Caco-2 (cell line): ENCODE measurements around the gene OSTM1. TPM values are rescaled to one million over a fixed set of nuclear protein-coding genes. Genes with fewer than 3 reads are reported as not detected.

Experiments used
- BruUV-seq: library from RNA; stranded (reverse); fragments of 400-500 nt; replicated peaks from 2 replicates; lab custom pipeline; 2021; lab: Mats Ljungman, UMichigan
- CTCF ChIA-PET: fragments of 300-600 bp; sonication (Branson Sonifier 250); formaldehyde crosslinking; loops from one replicate; lab custom pipeline; 2022; ENCODE audit warnings: antibody characterized with exemption; lab: Charles Lee
- POLR2A ChIA-PET: fragments of 300-600 bp; sonication (Branson Sonifier 250); formaldehyde crosslinking; loops from one replicate; lab custom pipeline; 2022; ENCODE audit warnings: antibody characterized with exemption; lab: Charles Lee
- DNase-seq, 2 experiments: peaks; one replicate each; pipeline versions ENCODE4 v3.0.0 to v3.0.0-alpha.2; 2020 to 2022
- H3K27me3 ChIP-seq: replicated peaks from 2 replicates; pipeline ENCODE4 v1.6.0; 2011; ENCODE audit warnings: low read length; ENCODE audit not compliant: control insufficient read depth, insufficient read depth
- H3K36me3 ChIP-seq: 2 replicates; pipeline ENCODE4 v1.5.1; 2011; ENCODE audit warnings: low read length; ENCODE audit not compliant: control insufficient read depth, insufficient read depth
- H3K4me1 ChIP-seq: fragments of 250-450 bp; sonication (Bioruptor Pico); 2 replicates; pipeline ENCODE4 v1.5.1; 2020; ENCODE audit warnings: mild to moderate bottlenecking
- H3K4me3 ChIP-seq: 2 replicates; pipeline ENCODE4 v1.5.1; 2011; ENCODE audit warnings: low read depth, mild to moderate bottlenecking, control low read depth, low read length
- H3K9me3 ChIP-seq: fragments of 250-450 bp; sonication (Bioruptor Pico); 2 replicates; pipeline ENCODE4 v1.5.1; 2020; ENCODE audit warnings: mild to moderate bottlenecking, moderate library complexity
- H3K27ac Mint-ChIP-seq: one replicate; pipeline ENCODE4 v1.8.0; 2022; ENCODE audit warnings: mixed read lengths; ENCODE audit not compliant: unreplicated experiment
- H3K27me3 Mint-ChIP-seq: one replicate; pipeline ENCODE4 v1.8.0; 2022; ENCODE audit warnings: mixed read lengths; ENCODE audit not compliant: insufficient read depth, unreplicated experiment
- H3K36me3 Mint-ChIP-seq: one replicate; pipeline ENCODE4 v1.8.0; 2022; ENCODE audit warnings: mild to moderate bottlenecking, mixed read lengths; ENCODE audit not compliant: insufficient read depth, unreplicated experiment
- H3K4me1 Mint-ChIP-seq: one replicate; pipeline ENCODE4 v1.8.0; 2022; ENCODE audit warnings: low read depth, mixed read lengths; ENCODE audit not compliant: unreplicated experiment
- H3K4me3 Mint-ChIP-seq: one replicate; pipeline ENCODE4 v1.8.0; 2022; ENCODE audit warnings: mild to moderate bottlenecking, moderate library complexity, mixed read lengths; ENCODE audit not compliant: unreplicated experiment
- H3K9me3 Mint-ChIP-seq: one replicate; pipeline ENCODE4 v1.8.0; 2022; ENCODE audit warnings: mixed read lengths; ENCODE audit not compliant: unreplicated experiment
- CTCF ChIP-seq, 2 experiments: fragments of 200-600 bp in 1 of 2; IDR thresholded peaks; 1 replicate in 1 of 2; 2 replicates in 1 of 2; pipeline versions ENCODE4 v1.5.1 to v1.8.0; 2011 to 2022; ENCODE audit warnings: antibody characterized with exemption in 1 of 2, control low read depth in 1 of 2, inconsistent platforms in 1 of 2, low read depth in 1 of 2, low read length in 1 of 2, mild to moderate bottlenecking in 1 of 2, moderate library complexity in 1 of 2; ENCODE audit not compliant: insufficient read depth in 1 of 2, severe bottlenecking in 1 of 2, unreplicated experiment in 1 of 2
- intact Hi-C: fragments of 100-400 bp; cut with micrococcal nuclease; formaldehyde crosslinking; loops from one replicate; pipeline ENCODE4 v1.10.0; 2022; ENCODE audit not compliant: unreplicated experiment
- total RNA-seq: library from RNA; stranded (reverse); gene quantifications from 2 replicates; pipeline ENCODE4 v1.2.3, GENCODE V29; 2022

Gene OSTM1
- total RNA-seq, 1 experiment from 2014 or later, result 20.1 TPM

DNA sequence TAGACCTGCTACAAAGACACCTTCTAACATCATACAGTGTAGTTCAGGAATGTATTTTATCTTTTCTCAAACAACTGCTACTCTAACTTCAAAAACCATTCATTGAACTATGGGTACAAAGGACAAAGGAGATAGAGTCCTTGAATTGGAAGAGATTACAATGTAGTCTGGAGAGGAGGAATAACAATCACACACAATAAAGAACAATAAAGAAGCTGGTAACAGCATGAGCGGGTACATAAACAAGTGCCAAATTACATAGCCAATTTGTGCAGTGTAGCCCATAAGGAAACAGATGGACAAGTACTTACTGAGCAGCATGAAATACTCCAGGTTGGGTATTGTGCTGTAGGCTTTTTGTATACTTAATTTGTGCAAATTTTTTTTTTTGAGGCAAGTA is 44.3 kb downstream of the OSTM1 start:
- CTCF ChIA-PET, result no interaction called here
- no peaks in the 10 kb centered on the region for H3K9me3 Mint-ChIP-seq
- BruUV-seq, result no TSS peak
- H3K36me3 Mint-ChIP-seq, result peaks cover 5% of the 10 kb centered on the region
- Histone ChIP-seq H3K9me3 (no peaks in the 10 kb centered on the region), H3K4me1 (peaks cover 22% of the 10 kb centered on the region), H3K36me3 (no peaks in the 10 kb centered on the region), H3K4me3 (no peak overlapping the region), H3K27me3 (no peaks in the 10 kb centered on the region)
- H3K27ac Mint-ChIP-seq, result peak overlapping the region; percentile 19
- no peak for TF ChIP-seq CTCF (IDR thresholded peaks at IDR 0.05; ENCODE audit: insufficient read depth in 1 of 2, low read depth in 1 of 2, low read length in 1 of 2, severe bottlenecking in 1 of 2, unreplicated experiment in 1 of 2)
- no peaks in the 10 kb centered on the region for H3K27me3 Mint-ChIP-seq
- DNase-seq, result peak in 1 of 2 experiments; percentile 6
- POLR2A ChIA-PET, result no interaction called here
- peaks cover 27% of the 10 kb centered on the region for H3K4me1 Mint-ChIP-seq
- no peak overlapping the region for H3K4me3 Mint-ChIP-seq
- intact Hi-C loops, result loop anchor here (1.0 to 5.0 kb wide), 2 partner anchors 28 to 48 kb away; no protein-coding TSS in a partner anchor

DNA sequence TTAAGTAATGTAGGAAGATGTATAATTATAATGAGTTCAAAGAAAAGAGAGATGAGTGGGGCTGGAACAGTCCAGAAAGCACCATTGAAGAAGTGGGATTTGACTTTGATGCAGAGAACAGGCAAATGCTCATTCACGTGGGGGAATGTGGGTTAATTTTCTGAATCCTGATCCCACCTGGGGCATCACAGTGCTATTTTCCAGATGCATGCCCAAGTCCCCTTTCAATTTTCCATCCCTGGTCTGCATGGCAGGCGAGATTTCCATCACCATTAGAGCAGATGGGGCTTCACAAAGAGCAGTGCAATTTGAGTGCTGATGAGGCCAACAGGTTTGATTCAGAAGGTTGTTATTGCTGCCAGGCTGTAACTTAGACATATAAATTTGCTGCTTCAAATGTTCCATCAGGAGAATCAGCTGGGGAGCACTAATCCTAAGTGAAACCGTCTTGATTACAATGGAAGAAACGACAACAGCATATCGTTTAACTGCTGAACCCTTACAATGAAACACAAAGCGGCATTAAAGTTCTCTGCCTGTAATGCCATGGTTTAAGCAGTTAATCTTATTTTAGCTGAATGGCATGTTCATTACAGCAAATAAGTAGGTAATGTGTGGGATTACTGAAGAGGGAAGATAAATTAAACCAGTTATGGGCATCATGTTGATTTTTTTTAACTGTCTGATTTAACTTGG is 45.2 kb downstream of the OSTM1 start:
- H3K4me1 Mint-ChIP-seq, result peaks cover 27% of the 10 kb centered on the region
- ChIA-PET CTCF (no interaction called here), POLR2A (no interaction called here)
- no peak for DNase-seq
- no peak for TF ChIP-seq CTCF (IDR thresholded peaks at IDR 0.05; ENCODE audit: insufficient read depth in 1 of 2, low read depth in 1 of 2, low read length in 1 of 2, severe bottlenecking in 1 of 2, unreplicated experiment in 1 of 2)
- peaks cover 5% of the 10 kb centered on the region for H3K36me3 Mint-ChIP-seq
- no peaks in the 10 kb centered on the region for H3K9me3 Mint-ChIP-seq
- Histone ChIP-seq H3K4me3 (no peak overlapping the region), H3K4me1 (peaks cover 22% of the 10 kb centered on the region), H3K36me3 (no peaks in the 10 kb centered on the region), H3K9me3 (no peaks in the 10 kb centered on the region), H3K27me3 (no peaks in the 10 kb centered on the region)
- no TSS peak for BruUV-seq
- H3K27ac Mint-ChIP-seq, result peak overlapping the region; percentile 19
- H3K4me3 Mint-ChIP-seq, result no peak overlapping the region
- intact Hi-C loops, result no loop called here
- H3K27me3 Mint-ChIP-seq, result no peaks in the 10 kb centered on the region

DNA sequence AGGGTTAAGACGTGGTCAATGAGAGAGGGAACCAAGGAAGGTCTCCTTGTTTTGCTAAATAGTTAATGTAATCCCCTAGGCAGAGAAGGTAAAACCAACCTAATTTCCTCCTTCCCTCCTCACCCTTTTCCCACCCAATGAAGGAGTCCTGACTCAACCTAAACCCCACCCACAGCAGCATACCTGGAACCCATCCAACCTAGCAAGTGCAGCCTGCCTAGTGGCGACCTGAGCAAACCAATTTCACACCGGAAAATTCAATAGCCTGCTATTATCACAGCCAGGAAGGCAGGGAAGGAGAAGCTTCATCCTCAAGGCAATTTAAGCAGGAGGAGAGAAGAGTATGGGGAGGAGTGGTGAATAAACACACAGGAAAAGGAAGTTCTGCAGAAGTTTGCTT is 46.9 kb downstream of the OSTM1 start:
- peaks cover 27% of the 10 kb centered on the region for H3K4me1 Mint-ChIP-seq
- no peaks in the 10 kb centered on the region for H3K9me3 Mint-ChIP-seq
- no peak for DNase-seq
- intact Hi-C loops, result no loop called here
- Histone ChIP-seq H3K27me3 (no peaks in the 10 kb centered on the region), H3K36me3 (no peaks in the 10 kb centered on the region), H3K4me1 (peaks cover 22% of the 10 kb centered on the region), H3K4me3 (no peak overlapping the region), H3K9me3 (no peaks in the 10 kb centered on the region)
- no peak overlapping the region for H3K4me3 Mint-ChIP-seq
- ChIA-PET POLR2A (no interaction called here), CTCF (no interaction called here)
- no peaks in the 10 kb centered on the region for H3K27me3 Mint-ChIP-seq
- TF ChIP-seq CTCF (IDR thresholded peaks at IDR 0.05; ENCODE audit: insufficient read depth in 1 of 2, low read depth in 1 of 2, low read length in 1 of 2, severe bottlenecking in 1 of 2, unreplicated experiment in 1 of 2), result no peak
- no TSS peak for BruUV-seq
- peaks cover 5% of the 10 kb centered on the region for H3K36me3 Mint-ChIP-seq
- H3K27ac Mint-ChIP-seq, result no peak overlapping the region
